GM19395 (cell line): ENCODE data around the gene UGGT1.

Experiments used
- ATAC-seq: cut with Tn5 transposase; IDR thresholded peaks from one replicate; pipeline ENCODE4 v1.9.1; 2021; ENCODE audit warnings: mild to moderate bottlenecking, moderate library complexity; ENCODE audit not compliant: unreplicated experiment

The UGGT1 gene

DNA sequence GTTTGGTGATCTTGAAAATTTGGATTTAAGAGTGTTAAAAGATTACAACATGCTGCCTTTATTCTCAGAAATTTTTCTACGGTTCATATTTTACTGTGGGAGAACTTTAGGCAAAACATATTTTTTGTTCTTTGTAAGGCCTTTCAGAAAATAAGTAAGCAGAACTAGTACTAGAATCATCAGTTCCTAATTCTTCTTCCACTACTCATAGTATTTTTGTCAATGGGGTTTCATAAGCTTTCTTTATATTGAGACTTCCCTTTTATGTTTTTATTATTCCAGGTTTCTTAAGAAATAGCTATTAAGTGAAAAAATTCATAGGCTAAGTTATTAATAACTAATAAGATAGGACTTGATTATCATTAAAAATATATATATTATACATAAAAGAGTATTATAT lies 12.4 kb downstream of the UGGT1 start:
- ATAC-seq = no peak

DNA sequence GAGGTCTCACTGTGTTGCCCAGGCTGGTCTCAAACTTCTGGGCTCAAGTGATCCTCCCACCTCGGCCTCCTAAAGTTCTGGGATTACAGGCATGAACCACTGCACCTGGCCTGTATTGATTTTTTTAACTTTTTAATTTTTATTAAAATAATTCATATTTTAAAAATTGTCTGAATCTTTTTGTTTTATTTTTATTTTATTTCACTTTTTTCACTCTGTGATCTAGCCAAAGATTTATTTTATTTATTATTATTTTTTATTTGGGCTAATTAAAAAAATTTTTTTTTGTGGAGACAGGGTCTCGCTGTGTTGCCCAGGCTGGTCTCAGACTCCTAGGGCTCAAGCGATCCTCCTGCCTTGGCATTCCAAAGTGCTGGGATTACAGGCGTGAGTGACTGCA lies 14.1 kb downstream of the UGGT1 start:
- no peak for ATAC-seq

DNA sequence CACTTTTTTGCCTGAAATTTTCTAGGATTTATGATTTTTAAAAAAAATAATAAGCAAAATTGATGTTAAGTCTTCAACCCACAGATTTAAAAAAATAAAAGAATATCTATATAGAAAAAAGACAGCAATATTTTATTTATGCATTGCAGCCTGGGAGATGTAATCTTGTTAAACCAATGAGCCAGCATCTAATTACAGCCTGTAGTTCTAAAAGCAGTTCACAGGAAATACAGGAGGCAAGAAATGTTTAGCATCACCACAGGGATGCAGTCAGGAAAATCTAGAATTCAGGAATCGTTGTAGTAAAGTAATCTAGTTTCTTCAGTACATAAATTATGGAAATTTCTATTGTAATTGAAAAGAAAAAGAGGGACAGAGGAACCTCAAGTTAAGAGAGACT lies 17.2 kb downstream of the UGGT1 start:
- ATAC-seq = no peak

DNA sequence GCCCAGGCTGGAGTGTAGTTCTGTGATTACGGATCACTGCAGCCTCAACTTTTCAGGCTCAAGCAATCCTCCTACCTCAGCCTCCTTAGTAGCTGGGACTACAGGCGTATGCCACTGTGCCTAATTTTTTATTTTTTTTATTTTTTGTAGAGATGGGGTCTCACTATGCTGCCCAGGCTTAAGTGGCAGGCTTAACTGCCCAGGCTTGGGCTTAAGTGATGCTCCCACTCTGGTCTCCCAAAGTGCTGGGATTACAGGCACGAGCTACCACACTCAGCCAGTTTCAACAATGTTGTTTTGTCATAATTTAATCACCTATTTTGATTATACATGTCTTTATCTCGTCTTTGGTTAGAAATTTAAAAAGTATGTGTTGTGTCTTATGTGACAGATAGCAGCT lies 18.2 kb downstream of the UGGT1 start:
- ATAC-seq = no peak

DNA sequence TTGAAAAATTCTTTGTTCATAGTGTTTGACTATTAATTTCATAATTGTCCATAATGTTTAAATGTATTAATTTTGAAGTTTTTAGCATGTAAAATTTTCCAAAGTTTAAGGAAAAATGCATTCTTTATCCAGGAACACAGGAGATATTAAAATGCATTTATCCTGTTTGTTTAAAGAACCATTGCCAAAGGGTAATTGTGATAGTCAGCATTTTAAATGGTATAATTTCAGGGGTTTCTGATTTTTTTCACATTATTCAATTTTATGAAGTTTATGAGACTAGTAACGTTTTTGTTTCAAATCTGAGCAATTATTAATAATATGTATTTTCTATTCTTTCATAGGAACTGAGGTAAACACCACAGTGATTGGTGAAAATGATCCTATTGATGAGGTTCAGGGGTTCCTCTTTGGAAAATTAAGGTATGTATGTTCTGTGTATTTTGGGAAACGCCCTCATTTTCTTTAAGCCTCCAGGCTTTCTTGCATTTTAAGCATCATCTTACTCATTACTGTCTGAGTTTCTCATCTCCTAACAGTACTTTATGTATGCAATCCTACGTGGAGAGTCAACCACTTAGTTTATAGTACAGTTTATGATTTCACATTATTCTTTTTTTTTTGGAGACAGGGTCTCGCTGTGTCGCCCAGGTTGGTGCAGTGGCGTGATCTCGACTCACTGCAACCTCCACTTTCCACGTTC lies 25.1 kb downstream of the UGGT1 start:
- no peak for ATAC-seq

DNA sequence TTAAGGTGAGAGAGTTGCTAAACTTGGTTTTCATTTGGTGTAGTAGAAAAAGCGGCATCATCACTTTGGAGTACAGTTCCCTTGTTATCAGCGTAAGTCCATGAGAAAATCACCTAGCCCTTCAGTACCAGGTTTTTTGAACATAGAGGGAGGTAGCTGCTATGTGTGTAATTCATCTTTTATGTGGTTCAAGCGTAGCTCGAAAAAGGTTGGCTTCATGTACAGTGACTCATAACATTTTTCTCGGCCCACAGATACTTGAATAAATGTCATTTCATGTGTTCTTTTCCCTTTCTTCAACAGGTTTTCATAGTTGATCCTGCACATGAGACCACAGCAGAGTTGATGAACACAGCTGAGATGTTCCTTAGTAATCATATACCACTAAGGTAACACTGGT lies 43.6 kb downstream of the UGGT1 start:
- ATAC-seq = no peak

DNA sequence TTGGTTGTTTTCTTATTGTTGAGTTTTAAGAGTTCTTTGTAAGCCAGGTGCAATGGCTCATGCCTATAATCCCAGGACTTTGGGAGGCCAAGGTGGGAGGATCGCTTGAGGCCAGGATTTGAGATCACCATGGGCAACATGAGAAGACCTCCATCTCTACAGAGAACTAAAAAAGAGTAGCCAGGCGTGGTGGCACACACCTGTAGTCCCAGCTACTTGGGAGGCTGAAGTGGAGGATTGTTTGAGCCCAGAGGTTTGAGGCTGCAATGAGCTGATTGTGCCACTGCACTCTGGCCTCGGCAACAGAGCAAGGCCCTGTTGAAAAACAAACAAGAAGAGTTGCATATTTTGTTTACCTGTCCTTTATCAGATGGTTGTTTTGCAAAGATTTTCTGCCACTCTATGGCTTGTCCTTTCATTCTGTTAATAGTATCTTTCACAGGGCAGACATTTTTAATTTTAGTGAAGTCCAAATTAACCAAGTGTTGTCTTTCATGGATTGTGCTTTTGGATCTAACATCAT lies 46.2 kb downstream of the UGGT1 start:
- no peak for ATAC-seq

DNA sequence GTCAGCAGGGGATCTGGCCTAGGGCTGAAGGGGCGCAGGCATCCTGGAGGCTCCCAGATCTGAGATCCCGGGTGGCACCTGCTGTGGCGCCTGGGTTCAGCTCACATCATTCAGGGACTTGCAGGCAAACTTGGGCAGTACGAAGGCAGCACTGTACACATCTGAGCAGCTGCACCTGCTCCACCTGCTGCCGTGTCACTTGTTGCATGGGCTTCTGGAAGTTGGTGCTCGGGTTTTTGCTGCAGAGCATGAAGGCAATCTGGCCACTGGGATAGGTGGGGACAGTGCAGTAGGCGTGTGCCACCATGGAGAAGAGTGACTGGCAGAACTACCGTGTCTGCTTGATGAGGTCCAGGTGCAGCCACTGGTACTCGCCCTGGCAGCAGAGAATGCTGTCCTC lies 48.6 kb downstream of the UGGT1 start:
- no peak for ATAC-seq

DNA sequence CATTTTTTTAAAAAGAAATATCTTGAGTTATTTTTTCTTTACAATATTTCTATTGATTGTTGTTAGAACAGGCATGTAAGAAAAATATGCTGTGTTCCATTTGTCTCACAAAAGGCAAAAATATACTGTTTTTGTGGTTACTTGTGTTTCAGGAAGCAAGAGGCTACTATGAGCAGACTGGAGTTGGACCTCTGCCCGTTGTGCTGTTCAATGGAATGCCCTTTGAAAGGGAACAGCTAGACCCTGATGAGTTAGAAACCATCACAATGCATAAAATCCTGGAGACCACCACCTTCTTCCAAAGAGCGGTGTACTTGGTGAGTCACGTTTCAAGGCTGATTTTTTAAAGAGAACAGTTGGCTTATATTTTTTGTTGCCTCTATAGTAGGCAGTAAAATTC lies 54.7 kb downstream of the UGGT1 start:
- no peak for ATAC-seq

DNA sequence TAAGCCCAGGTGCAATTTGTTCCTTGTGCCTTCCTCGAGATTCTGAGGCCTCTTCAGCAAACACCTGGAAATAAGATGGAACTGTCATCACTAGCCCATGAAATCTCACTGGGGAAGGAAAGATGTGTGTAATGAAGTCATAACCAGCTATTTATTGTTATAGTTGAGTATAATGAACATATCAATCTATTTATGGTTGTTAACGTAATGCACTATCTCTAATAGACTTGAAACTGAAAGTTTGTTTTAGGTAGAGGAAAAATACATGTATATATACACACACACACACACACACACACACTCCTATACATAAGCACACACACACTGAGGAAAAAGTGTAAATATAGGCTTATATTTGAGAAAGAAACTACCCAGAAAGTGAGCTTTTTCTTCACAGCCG lies 62.8 kb downstream of the UGGT1 start:
- ATAC-seq = no peak

DNA sequence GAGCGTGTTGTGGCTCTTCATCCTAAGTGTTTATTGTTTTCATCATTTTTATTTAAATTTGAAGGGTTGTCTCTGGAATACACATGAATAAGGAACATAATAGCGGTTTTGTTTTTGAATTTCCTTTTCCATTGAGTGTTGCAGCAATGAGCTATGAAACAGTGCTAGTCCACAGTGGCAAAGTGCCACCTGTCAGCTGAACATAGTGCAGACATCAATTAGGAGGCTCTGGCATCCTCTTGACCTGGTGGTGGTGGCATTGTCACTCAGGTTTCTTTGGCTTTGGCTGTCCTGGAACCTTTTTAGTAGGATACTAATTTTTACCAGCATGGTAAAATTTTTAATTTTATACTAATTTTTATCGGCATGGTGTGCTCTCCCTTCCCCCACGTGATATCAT lies 63.2 kb downstream of the UGGT1 start:
- ATAC-seq = no peak

DNA sequence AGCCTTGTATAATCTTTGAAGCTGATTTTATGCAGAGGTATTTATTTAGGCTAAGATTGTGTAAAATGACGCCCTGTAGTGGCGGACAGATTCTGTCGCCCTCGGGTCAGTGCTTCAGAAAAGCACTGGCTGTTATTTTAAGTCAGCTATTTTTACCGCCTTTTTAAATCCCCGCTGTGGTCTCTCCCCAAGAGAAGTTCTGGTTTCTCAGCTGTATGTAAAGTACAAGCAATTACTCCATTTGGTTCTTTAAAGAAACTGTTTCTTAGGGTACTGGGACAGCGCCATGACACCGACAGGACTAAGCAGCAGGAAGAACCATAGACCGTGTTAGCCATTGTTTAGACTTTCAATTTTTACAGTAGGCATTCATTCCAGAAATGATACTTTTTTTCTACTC lies 65.0 kb downstream of the UGGT1 start:
- no peak for ATAC-seq

DNA sequence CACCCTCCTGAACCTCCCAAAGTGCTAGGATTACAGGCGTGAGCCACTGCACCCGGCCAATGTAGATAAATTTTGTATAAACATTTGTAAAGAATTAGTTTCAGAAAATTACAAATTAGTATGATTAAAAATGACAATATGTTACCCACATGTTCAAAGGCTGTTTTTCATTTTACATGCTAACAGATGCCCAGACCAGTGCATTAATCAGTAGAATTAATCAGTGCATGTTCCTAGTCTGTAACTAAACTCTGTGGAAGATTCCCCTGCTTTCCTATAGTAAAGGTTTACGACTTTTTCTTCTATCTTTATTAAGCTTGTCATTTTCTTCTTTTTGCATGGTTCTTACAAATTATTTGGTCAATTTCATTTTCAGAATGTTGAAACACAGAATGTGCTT lies 65.8 kb downstream of the UGGT1 start:
- no peak for ATAC-seq

DNA sequence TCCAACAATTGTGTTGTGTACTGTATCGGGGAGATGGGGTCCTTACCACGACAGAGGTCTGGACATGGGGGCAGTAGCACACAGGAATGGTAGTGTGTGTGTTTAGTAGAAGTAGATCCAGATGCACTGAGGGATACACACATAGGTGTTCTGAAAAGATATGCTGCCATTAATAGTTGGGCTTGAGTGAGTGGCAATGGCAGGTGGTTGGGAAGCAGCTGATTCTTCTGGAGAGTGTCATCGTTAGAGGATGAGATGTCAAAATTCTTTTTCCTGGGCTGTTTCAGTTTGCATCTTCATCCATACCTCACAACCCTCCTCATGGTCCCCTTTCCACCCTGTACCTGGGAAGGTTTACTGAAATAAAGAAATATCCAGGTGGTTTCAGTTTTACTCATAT lies 66.6 kb downstream of the UGGT1 start:
- no peak for ATAC-seq

DNA sequence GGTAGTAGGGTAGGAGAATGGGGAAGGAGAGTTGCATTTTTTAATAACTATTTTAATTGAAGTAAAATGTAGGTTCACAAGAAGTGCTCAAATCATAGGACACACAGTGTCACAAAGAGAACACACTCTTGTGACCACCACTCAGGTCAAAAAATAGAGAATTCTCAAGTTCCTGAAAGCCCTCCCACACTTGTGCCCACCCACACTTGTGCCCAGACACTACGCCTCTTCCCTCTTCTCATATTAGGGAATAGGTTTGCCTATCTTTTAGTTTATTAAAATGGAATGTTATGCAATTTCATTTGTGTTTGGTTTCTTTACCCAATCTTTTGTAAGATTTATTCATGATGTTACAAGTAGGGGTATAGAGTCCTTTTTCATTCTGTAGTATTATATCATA lies 67.2 kb downstream of the UGGT1 start:
- ATAC-seq = no peak

DNA sequence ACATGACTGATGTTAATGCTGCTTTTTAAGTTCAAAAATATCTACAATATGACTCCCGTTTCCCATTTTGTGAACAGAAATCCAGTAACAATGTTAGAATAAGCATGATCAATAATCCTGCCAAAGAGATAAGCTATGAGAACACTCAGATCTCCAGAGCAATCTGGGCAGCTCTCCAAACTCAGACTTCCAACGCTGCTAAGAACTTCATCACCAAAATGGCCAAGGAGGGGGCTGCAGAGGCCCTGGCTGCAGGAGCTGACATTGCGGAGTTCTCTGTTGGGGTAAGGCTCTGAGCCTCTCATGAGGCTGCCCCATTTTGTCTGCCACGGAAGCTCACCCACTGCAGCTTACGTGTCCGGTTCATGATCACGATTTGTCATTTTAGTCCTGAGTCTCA lies 68.4 kb downstream of the UGGT1 start:
- no peak for ATAC-seq

DNA sequence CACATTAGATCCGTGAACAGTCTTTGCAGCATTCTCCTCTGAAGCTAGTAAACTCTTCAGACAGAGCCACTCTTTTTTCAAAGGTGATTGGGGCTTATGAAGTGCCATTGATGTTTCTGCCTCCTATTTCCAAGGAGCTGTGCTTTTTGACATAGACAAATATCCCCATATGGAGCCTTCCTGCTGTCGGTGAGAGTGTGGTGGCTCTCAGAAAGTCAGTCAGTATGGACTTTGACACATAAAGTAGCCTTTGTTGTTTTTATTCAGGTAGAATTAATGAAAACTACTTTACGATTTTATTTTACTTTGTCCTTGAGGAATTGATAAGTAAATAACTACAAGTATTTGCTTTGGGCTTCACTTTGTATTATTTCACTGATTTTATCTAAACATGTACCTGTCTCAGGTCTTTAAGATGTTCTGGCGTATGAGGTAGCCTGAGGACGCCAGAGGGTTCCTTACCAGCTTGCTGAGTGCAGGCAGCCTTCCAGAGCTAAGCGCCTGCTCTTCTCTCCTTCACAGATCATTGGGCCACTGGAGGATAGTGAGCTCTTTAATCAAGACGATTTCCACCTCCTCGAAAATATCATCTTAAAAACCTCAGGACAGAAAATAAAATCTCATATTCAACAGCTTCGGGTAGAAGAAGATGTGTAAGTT lies 69.7 kb downstream of the UGGT1 start:
- no peak for ATAC-seq

DNA sequence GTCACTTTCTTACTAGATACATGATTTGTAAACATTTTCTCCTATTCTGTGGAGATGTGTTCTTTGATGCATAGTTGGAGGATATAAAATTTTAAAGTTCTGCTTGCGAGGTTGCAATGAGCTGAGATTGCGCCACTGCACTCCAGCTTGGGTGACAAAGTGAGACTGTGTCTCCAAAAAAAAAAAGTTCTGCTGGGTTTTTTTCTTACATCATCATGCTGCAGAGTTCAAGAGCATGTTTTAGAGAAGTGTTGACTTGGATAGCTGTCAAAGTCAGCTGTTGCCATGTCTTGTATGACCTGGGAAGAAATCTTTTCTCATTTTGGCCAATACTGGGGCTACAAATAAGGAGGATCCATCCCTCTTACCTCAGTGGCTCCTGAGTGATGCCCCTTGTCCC lies 71.3 kb downstream of the UGGT1 start:
- no peak for ATAC-seq

DNA sequence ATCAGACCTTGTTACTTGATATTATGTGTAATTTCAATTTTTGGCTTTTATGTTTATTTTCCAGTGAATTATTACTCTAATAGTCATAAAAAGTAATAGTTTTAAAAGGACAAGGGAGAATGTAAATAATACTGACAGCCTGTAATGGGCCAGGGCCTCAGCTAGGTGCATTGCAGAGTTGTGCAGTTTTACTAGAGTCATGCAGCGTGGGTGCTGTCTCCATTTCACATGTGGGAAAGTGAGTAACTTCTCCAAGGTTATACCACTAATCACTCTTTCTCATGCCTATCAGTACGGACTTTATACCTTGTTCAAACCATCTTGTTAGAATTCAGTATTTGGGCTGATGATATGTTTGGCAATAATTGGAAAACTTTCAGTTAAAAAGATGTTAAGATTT lies 73.3 kb downstream of the UGGT1 start:
- ATAC-seq = no peak

DNA sequence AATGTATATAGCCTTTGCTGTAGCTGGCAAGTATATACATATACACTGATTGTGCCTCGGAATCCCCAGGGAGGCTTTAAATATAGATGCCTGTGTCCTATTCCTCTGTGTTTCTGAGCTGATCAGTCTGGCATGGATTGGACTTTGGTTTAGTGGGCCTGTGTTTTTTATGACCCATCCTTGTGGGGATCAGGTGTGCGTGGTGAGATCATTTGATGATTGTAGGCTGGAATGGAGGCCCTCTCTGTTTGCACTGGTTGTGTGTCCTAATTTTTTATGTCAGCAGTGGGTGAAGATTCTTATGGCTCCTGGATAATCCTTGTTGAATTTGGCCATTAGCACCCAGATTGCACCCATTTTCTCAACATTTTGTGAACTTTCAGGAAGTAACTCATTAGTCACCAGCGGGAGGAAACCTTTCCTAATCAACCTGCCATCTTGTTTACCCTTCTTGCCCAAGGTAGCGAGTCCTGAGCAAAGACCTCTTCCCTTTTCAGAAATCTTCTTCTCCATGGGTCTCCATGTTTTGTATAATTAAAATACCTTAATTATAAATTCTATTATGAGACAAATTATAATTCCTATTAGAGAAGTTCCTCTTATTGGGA lies 75.8 kb downstream of the UGGT1 start:
- ATAC-seq = no peak

DNA sequence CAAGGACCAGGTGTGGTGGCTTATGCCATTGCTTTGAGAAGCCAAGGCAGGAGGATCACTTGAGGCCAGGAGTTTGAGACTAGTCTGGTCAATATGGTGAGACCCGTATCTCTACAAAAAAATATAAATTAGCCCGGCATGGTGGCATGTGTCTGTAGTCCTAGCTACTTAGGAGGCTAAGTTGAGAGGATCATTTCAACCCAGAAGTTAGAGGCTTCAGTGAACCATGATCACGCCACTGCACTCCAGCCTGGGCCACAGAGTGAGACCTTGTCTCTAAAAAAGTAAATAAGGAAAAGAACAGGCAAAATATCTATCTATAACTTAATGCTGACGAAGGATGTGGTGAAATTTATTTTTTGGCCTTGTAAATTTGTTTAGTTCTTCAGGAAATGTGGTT lies 78.1 kb downstream of the UGGT1 start:
- no peak for ATAC-seq

DNA sequence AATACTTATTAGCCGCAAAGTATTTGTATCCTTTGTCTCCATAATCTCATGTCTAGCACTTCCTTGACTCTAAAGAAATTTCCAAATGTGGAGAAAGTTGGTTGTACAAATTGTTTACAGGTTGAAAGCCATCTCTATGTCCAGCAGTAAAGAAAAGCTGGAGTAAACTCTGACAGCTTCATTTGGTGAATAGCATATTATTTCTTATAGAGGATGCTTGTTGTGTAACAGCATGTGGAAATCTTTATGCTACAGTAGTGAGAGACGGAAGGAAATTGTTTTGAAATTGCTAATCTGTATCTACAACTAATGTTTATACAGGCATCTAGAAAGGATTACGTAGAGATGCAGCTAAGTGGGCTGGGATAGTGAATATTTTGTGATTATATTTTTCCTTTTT lies 78.5 kb downstream of the UGGT1 start:
- ATAC-seq = no peak
